Neural progenitor cell (in vitro differentiated cells): ENCODE measurements around the gene FAM163A. TPM values are rescaled to one million over a fixed set of nuclear protein-coding genes. Genes with fewer than 3 reads are reported as not detected.

Source experiments
- DNase-seq: peaks from one replicate; pipeline ENCODE4 v3.0.0-alpha.2; 2016; ENCODE audit warnings: low spot score
- H2AFZ ChIP-seq: fragments of 200-600 bp; sonication (generic); replicated peaks from 2 replicates; pipeline ENCODE4 v1.6.1; 2016; ENCODE audit warnings: antibody characterized with exemption
- H3F3A ChIP-seq: fragments of 200-600 bp; sonication (generic); 2 replicates; pipeline ENCODE4 v1.6.1; 2016; ENCODE audit warnings: antibody characterized with exemption, low read depth
- H3K27ac ChIP-seq: fragments of 200-600 bp; sonication (generic); 2 replicates; pipeline ENCODE4 v1.5.1; 2016; ENCODE audit warnings: mild to moderate bottlenecking
- H3K27me3 ChIP-seq: fragments of 200-600 bp; sonication (generic); 2 replicates; pipeline ENCODE4 v1.6.1; 2016; ENCODE audit warnings: mild to moderate bottlenecking, moderate library complexity
- H3K36me3 ChIP-seq: fragments of 200-600 bp; sonication (generic); 2 replicates; pipeline ENCODE4 v1.5.1; 2016
- H3K4me1 ChIP-seq: fragments of 200-600 bp; sonication (generic); 2 replicates; pipeline ENCODE4 v1.6.1; 2016; ENCODE audit warnings: mixed run types
- H3K4me2 ChIP-seq: fragments of 200-600 bp; sonication (generic); 2 replicates; pipeline ENCODE4 v1.6.1; 2016
- H3K4me3 ChIP-seq: fragments of 200-600 bp; sonication (generic); 2 replicates; pipeline ENCODE4 v1.5.1; 2016
- H3K79me2 ChIP-seq: fragments of 200-600 bp; sonication (generic); 2 replicates; pipeline ENCODE4 v1.6.1; 2016; ENCODE audit warnings: low read depth
- H3K9ac ChIP-seq: fragments of 200-600 bp; sonication (generic); 2 replicates; pipeline ENCODE4 v1.6.1; 2016
- H3K9me3 ChIP-seq: fragments of 200-600 bp; sonication (generic); 2 replicates; pipeline ENCODE4 v1.5.1; 2016; ENCODE audit warnings: low read depth
- H4K20me1 ChIP-seq: fragments of 200-600 bp; sonication (generic); 2 replicates; pipeline ENCODE4 v1.6.1; 2016; ENCODE audit warnings: low read depth
- H3K27ac Mint-ChIP-seq: 3 replicates; pipeline ENCODE4 v1.8.0; 2021; ENCODE audit warnings: mixed read lengths
- H3K27me3 Mint-ChIP-seq: 2 replicates; pipeline ENCODE4 v1.8.0; 2022; ENCODE audit warnings: low read depth, mild to moderate bottlenecking, inconsistent platforms, moderate library complexity, mixed read lengths; ENCODE audit not compliant: insufficient read depth
- H3K36me3 Mint-ChIP-seq: 3 replicates; pipeline ENCODE4 v1.8.0; 2021; ENCODE audit warnings: mixed read lengths
- H3K4me1 Mint-ChIP-seq: 3 replicates; pipeline ENCODE4 v1.8.0; 2021; ENCODE audit warnings: mixed read lengths
- H3K4me3 Mint-ChIP-seq: 3 replicates; pipeline ENCODE4 v1.8.0; 2021; ENCODE audit warnings: mild to moderate bottlenecking, moderate library complexity, mixed read lengths
- H3K9me3 Mint-ChIP-seq: 3 replicates; pipeline ENCODE4 v1.8.0; 2020; ENCODE audit warnings: mixed read lengths
- CTCF ChIP-seq: fragments of 200-600 bp; sonication (generic); IDR thresholded peaks from 2 replicates; pipeline ENCODE4 v1.5.1; 2017; ENCODE audit warnings: antibody characterized with exemption, mild to moderate bottlenecking
- EZH2 ChIP-seq: fragments of 200-600 bp; sonication (generic); IDR thresholded peaks from 2 replicates; pipeline ENCODE4 v1.6.1; 2017; ENCODE audit warnings: antibody characterized with exemption, mild to moderate bottlenecking, moderate library complexity
- EZH2phosphoT487 ChIP-seq: fragments of 200-600 bp; sonication (generic); IDR thresholded peaks from 2 replicates; pipeline ENCODE4 v1.6.1; 2017; ENCODE audit warnings: antibody characterized with exemption
- total RNA-seq: library from RNA; depleted of rRNA; stranded (reverse); fragments of >200 nt; gene quantifications from 2 replicates; pipeline ENCODE4 v1.2.3, GENCODE V29; 2015; ENCODE audit warnings: low replicate concordance

Gene FAM163A
- total RNA-seq, 1 donor from 2014 or later = 0.11 TPM

DNA sequence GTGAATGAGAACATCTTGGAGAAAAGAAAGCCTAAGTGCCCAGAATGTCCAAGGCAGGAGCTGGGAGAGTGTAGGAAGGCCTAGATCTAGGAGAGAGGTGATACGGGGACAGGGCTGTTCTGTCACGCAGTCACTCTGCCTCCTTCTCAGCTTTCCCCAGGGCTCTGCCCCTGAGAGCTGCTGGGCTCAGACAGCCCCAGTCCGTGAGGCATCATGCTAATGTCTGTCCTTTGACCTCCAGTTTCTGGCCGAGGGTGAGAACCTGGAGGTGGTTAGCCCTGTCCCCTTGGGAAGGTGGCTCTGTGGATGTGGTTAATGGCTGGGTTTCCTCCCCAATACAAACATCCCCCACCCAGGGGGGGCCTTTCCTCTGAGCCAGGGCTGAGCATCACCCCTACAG, 63.2 kb downstream of the FAM163A start:
- Histone ChIP-seq H3K79me2 (no peaks in the 10 kb centered on the region), H3K9ac (no peak overlapping the region), H4K20me1 (no peaks in the 10 kb centered on the region), H3K27ac (no peak overlapping the region), H3K9me3 (no peaks in the 10 kb centered on the region), H3K4me2 (no peak overlapping the region), H3K27me3 (no peaks in the 10 kb centered on the region), H2AFZ (no peak overlapping the region), H3K4me3 (no peak overlapping the region), H3K4me1 (no peaks in the 10 kb centered on the region), H3F3A (no peaks in the 10 kb centered on the region), H3K36me3 (no peaks in the 10 kb centered on the region)
- no peak overlapping the region for H3K4me3 Mint-ChIP-seq
- H3K9me3 Mint-ChIP-seq = no peaks in the 10 kb centered on the region
- H3K4me1 Mint-ChIP-seq = peaks cover 11% of the 10 kb centered on the region
- TF ChIP-seq EZH2phosphoT487 (no peak), CTCF (no peak), EZH2 (no peak)
- H3K27me3 Mint-ChIP-seq = peaks cover 3% of the 10 kb centered on the region
- no peak for DNase-seq
- H3K27ac Mint-ChIP-seq = no peak overlapping the region
- H3K36me3 Mint-ChIP-seq = no peaks in the 10 kb centered on the region

GRCh38 chr1:179807291-179807690, 64.2 kb downstream of the FAM163A start:
- Mint-ChIP-seq H3K27ac (no peak overlapping the region), H3K4me1 (peaks cover 11% of the 10 kb centered on the region), H3K36me3 (no peaks in the 10 kb centered on the region), H3K27me3 (peaks cover 3% of the 10 kb centered on the region), H3K4me3 (no peak overlapping the region), H3K9me3 (no peaks in the 10 kb centered on the region)
- H3K36me3 ChIP-seq = no peaks in the 10 kb centered on the region
- H3K27me3 ChIP-seq = no peaks in the 10 kb centered on the region
- no peaks in the 10 kb centered on the region for H3K4me1 ChIP-seq
- H2AFZ ChIP-seq = no peak overlapping the region
- no peak overlapping the region for H3K9ac ChIP-seq
- H3K27ac ChIP-seq = no peak overlapping the region
- H3F3A ChIP-seq = no peaks in the 10 kb centered on the region
- DNase-seq = no peak
- no peaks in the 10 kb centered on the region for H3K79me2 ChIP-seq
- H3K9me3 ChIP-seq = no peaks in the 10 kb centered on the region
- H3K4me3 ChIP-seq = no peak overlapping the region
- no peaks in the 10 kb centered on the region for H4K20me1 ChIP-seq
- TF ChIP-seq EZH2 = no peak
- no peak for TF ChIP-seq CTCF
- no peak for TF ChIP-seq EZH2phosphoT487
- H3K4me2 ChIP-seq = no peak overlapping the region

DNA sequence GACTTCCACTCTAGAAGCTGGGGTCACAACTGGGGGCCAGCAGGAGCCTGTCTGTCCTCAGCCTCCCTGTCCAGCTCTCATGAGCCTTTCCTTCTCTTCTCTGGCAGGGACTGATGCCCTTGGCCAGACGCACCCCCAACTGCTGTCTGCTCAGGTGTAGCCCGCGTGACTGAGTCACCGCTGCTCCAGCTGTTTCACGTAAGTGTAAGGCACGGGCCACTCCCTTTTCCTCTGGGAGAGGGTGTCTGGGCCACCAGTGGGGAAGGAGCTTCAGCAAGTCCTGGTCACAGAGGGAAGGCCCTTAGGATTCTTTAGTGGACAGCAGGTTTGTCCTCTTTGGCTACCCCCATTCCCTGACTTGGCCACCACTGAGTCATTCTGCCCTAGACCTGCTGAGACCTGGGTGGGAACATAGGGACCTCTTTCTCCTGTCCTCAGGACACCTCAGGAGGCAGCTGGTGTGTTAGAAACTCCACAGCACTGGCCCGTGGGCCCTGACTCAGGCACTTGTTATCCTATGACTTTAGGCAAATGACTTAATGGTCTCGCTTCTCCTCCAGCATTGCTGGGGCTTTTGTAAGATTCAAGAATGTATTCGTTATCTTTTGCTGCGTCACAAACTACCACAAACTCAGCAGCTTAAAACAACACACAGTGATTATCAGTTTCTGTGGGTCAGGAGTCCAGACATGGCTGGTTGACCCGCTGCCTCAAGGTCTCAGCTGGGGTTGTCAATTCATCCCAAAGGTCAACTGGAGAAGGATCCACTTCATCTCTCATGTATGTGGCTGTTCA, 64.8 kb downstream of the FAM163A start:
- H3K79me2 ChIP-seq = no peaks in the 10 kb centered on the region
- H3K27me3 Mint-ChIP-seq = peaks cover 3% of the 10 kb centered on the region

More for the DNA sequence above, 64.8 kb downstream of the FAM163A start:
- Histone ChIP-seq H3K4me3 (no peak overlapping the region), H3K27me3 (no peaks in the 10 kb centered on the region), H3K9ac (no peak overlapping the region), H3K4me1 (no peaks in the 10 kb centered on the region), H3K4me2 (no peak overlapping the region), H3K27ac (no peak overlapping the region), H4K20me1 (no peaks in the 10 kb centered on the region), H3K9me3 (no peaks in the 10 kb centered on the region), H3F3A (no peaks in the 10 kb centered on the region), H2AFZ (no peak overlapping the region), H3K36me3 (no peaks in the 10 kb centered on the region)
- Mint-ChIP-seq H3K27ac (no peak overlapping the region), H3K9me3 (no peaks in the 10 kb centered on the region), H3K36me3 (no peaks in the 10 kb centered on the region), H3K4me1 (peaks cover 11% of the 10 kb centered on the region), H3K4me3 (no peak overlapping the region)
- TF ChIP-seq EZH2 (no peak), EZH2phosphoT487 (no peak), CTCF (no peak)
- DNase-seq = no peak
